GM18508 (cell line): ENCODE measurements around the gene DOK4.

Experiments used
- ATAC-seq: cut with Tn5 transposase; IDR thresholded peaks from one replicate; pipeline ENCODE4 v1.9.1; 2021; ENCODE audit warnings: moderate number of reproducible peaks; ENCODE audit not compliant: insufficient read depth, unreplicated experiment

Gene DOK4

DNA sequence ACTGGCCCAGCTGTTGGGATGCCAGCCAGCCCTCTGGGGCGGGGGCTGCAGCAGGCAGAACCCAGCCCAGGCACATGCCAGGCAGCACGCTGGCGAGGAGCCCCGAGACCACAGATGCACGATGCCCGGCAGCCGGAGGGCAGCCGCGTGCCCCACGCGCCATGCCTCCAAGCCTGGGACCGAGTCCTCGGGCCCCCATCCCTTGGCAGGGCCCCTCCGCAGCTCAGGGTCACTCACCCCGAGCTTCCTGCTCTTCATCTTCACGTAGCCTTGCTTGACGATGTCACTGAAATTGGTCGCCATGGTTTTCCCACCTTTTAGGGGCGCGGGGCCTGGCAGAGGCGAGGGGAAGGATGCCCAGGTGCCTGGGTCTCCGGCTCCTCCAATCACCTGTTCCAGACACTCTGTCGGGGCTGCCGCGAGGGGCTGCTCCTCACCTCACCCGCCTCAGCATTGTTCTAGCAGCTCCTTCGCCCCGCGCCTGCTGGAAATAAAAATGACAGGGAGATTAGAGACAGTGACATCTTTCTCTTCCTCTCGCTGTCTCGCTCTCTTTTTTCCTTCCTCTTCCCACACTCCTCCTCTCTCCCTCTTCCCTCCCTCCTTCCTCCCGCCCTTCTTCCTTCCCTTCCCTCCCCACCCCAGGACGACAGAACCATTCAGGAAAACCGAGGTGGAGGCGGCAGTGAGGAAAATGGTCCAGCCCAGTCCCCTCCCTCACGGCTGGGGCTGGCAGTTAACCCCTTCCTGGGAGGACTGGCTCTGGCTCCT is 6.9 kb downstream of the DOK4 start:
- no peak for ATAC-seq

DNA sequence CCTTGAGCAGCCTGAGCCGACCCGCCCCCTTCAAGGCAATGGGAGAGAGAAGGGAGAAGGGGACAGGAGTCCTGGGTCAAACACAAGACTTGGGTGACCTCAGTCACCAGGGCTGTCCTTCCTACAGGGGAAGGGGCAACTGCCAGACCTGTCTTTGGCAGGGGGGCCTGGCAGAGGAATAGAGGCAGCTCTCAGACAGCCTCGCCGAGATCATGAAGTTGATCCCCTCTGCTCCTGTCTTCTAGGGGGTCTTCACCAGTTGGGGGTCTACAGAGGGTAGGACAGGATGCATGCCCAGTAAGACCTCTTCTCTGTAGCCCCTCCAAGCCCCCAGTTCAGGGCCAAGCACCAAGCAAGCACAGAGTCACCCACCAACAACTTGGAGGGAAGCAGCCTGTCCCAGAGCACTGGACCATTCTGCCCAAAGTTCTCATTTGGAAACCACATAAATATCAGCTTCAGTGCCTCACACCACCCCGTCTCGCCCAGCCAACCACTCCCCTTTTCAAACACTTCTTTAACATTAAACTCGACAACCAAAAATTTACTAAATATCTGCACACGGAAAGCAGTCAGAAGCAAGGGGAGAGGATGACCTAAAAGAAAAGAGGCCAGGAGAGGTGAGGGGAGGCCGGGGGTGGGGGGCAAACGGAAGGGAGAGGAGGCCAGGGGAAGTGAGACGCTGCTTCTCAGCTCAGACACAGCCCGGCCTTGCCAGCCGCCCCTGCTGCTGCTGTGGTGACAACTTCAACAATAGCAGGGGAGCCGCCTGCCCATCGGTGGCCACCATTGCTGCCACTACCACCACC is 7.7 kb downstream of the DOK4 start:
- ATAC-seq = no peak

DNA sequence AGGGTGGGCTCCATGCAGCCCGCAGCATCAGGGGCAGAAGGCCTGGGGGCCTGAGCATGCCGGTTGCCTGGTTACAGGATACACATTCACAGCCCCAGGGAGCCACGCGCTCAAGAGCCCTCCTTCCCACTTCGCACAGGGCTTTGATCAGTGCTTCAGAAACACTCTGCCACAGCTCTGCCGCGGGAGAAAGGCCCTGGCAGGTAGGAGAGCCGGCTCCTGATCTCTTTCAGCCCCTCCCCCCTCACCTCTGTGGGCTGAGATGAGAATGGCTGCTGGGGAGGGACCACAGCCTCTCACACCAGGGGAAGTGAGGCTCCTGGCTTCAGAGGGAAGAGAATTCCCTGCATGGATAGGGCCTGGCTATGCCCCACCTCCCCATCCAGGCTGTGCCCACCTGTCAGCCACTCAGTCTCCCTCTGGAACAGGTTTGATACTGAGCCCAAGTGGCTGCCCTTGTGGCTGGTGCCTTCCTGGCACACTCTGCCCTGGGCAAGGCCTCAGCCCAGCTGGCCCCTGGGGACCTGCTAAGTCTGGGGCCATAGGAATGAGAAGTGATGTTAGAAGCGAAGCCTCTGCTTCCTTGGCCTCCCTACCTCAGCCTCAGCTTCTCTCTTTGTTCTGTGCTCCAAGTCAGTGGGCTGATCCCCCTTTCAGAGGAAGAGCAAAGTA is 8.6 kb downstream of the DOK4 start:
- ATAC-seq = no peak

DNA sequence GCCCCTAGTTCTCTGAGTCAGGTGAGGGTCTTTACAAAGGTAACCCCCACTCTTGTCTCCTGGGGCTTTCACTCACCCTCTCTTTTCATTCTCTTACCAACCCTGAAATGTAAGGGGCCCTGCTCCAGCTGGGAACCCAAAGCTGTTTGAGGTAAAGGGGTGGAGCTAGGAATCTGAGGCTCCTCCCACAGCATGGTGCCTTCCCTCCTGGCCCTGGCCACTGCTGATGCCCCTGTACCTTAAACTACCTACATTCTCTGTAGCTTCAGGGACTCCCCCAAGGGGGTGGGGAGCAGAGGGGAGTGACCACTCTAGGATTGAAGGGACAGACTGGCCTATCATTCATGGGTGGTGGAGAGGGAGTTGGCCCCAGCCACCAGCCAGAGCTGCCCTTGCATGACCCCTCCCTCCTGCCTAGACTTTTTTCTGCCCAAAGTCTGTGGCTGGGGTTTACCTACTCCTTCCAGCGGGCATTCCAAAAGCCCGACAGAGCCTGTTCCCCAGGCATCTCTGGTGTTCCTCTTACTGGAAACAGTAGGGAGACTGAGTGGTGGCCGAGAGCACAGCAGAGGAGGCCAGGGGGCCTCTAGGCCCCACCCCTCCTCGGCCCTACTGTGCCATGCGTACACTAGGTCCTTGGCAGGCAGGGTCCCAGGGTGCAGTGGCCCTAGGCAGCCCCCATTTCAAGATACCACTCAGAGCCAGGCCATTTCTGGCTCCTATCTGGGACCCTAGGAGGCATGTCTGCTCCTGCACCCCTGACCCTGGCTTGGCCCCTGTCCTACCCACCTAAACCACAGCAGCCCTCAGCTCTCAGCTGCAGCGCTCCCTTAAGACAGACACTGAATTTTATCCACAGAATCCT is 9.5 kb downstream of the DOK4 start:
- no peak for ATAC-seq

DNA sequence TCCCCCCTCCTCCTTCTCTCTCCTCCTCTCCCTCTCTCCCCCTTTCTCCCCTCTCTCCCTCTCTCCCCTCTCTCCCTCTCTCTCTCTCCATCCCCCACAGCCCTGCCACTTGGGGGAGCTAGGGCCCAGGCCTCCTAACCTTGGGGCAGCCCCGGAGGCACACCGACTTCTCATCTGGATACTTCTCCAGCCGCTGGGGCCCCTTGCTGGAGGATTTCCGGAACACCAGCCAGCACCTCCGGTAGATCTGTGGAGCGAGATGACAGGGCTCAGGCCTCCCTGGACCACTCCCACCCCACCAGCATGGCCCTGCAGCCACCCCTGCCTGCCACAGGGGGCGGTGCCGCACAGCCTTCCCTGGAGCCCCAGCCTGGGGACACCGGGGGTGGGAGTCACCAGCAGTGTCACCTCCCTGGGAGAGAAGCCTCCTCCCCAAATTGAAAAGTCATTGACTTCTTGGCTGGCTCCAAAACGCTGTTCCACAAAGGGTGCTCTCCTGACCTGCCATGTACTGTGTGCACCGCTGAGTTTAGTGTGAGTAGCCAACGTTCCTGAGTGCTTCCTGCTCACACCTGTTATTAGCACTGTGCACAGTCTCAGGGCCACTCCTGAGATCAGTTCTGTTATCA is 10.5 kb downstream of the DOK4 start:
- ATAC-seq = peak; percentile 68

DNA sequence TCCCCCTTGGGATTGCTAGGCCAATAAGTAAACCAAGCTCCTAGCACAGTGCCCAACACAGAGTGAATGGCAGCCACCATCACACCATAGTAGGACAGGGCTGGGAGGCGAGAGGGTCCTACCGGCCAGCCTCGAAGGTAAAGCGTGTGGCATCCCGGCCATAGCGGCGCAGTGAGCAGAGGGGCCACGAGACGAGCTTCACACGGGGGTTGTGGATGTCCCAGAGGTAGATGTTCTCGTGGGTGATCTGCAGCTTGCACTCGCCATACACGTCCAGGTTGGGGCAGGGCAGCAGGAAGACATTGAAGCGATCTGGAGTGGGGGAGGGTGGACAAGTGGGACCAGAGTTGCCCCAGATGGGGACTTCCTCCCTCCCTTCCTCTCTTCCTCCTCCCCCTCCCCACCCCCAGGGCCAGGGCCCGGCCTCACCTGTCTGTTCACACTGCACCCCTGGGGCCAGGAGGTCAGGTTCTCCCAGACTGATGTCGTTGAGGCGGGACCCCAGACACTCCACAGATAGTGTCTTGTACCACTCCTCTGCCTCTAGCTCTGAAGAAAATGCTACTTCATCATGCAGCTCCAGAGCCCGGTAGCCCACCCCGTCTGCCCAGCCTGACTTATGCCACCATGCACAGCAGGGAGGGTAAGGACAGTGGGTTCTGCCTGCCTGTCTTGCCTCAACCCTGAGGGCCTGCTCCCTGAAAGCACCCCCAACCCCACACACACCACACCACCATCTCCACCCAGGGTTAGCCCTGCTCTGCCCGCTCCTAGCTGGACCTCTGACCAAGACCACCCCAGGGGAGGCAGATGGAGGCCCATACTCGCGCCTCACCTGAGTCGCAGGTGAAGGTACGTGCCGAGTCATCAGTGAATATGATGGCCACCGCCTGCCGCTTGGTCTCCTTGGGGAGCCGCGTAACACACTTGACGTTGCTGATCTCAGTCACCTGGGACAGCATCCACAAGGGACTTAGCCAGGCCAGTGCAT is 11.3 kb downstream of the DOK4 start:
- no peak for ATAC-seq

DNA sequence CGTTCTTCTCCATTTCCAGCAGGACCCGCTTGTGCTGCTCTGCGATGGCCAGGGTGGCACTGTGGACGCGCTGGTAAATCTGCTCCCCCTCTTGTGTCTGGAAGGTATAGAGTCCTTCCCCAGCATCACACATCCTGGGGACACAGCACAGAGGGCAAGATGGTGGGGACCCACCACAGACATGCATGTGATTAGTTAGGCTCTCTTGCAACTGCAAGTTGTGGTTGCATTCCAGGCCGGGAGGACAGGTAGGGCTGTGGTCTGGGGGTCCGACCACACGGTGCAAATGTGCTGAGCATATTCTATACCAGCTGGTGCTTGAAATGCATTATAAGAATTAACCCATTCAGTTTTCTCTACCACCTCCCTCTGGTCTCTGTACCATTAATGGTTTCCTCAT is 12.4 kb downstream of the DOK4 start:
- ATAC-seq = no peak

DNA sequence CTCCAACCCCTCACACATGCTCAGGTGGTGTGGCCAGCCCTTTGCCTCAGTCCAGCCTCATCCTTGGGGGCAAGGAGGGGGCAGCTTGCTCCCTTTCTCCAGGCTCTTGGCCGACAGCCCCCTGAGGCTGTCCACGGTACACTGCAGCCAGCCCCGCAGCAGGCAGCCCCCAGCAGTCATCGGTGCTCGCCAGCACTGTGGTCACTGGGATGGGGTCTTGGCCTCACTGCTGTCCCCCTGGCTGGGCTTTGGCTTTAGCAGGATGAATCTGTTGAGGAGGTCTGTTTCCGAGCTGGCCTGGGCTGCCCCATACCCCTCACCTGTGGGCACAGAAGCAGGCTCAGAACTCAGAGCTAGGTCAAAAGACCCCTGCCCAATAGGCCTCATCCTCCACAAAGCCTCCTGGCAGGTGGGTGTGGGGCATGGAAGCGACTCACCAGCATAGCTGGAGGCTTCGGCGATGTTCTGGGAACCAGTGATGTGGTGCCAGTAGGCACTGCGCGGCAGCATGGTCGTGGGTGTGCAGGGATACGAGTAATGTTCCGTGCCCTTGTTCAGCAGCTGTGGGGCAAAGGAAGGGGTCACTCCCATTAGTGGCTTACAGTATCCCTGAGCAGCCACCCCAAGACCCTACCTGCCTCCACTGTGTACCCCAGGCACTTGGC is 13.0 kb downstream of the DOK4 start:
- no peak for ATAC-seq

DNA sequence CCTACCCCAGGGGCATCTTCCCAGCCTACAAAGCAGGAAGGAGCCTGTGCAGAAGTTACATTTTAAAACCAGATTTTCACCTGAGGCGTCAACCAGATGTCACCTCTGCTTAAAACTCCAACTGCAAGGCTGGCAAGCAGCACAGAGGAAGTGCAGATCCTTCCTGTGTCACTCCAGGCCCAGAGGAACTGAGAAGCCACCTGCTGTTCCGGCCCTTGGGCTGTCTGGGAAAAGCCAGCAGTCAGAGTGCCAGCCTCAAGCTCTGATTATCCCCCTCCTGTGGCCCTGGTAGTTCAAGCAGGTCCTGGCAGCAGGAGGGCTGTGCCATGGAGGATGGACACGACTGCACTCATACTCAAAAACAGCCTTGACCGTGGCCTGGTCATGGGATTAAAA is 13.6 kb downstream of the DOK4 start:
- ATAC-seq = no peak

DNA sequence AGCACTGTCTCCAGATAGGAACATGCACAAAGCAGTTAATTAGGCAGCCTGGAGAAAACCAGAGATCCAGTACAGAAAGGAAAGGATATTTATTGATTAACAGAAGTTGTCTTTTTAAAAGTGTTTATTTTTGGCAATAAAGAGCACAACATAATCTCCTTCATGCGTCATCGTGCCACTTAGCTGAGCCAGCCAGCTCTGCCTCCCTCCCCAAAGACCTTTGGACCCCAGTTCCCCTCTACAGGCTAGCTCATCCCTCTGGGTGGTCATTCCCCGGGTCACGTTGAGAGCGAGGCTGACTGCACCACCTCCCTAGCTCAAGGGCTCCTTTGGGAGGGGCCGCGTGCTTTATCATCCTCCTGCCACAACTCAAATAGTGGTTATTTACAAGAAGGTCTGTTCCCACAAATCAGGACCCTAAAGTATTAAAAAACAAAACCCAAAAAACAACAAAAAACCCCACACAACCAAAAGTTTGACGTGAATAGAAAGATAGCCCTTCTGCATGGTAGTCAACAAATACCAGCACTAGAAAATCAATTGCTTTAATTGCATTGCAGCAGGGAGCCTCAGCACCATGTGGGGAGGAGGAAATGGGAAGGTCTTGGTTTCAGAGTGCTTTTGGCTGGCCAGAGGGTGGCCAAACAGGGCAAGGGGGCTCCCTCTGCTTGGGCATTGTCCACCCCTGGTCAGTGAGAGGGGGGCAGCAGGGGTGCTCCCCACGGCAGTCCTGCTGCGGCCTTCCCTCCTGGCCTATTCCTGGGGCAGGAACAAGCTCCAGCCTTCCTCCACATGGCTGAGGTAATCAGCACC is 14.2 kb downstream of the DOK4 start:
- no peak for ATAC-seq

DNA sequence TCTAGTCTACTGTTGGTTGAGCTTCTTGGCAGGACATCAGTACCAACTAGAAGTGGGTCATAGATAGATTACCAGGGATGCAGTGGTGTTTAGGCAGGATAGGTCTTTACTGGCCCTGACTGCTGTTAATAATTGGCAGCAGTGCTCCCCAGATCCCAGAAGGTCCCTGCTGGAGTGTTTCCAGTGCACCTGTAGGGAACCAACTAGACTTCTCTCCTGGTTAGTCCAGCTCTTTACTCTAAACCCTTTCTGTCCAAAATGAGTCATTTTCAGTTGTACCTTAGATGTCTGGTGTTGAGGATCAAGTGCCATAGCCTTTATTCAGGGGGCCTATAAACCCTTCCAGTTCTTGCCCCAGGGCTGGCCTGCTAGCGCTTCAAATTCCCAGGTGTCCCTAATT is 15.1 kb downstream of the DOK4 start:
- ATAC-seq = no peak

DNA sequence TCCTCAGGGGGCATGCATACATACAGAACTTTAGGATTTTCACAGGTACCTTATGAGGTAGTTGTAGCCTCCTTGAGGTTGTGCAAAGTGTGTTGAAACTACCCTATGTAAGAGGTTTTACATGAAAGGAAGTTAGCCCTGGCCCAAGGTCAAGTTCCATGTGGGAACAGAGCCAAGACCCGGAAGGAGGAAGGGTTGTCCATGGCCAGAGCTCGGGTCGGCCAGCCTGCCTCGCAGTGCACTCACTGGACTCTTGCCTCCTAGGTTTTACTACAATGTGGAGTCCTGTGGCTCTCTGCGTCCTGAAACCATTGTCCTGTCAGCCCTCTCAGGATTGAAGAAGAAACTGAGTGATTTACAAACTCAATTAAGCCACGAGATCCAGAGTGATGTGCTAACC is 15.6 kb downstream of the DOK4 start:
- ATAC-seq = no peak

DNA sequence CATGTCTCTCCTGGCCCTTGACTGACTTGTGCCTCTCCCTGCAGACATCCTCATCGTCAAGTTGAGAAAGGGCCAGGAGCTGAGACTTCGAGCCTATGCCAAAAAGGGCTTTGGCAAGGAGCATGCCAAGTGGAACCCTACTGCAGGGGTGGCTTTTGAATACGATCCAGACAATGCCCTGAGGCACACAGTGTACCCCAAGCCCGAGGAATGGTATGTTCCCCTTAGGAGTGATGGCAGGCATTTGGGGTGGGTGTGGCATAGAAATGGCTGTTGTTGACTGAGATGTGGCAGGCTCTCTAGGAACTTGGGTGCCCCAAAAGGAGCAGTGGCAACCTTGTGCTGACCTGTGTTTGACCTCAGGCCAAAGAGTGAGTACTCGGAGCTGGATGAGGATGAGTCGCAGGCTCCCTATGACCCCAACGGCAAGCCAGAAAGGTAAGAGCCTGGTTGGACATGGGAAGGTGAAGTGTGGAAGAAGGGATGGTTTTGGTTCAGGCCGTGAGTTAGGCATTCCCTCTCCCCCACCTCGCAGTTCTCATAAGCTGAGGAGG is 16.3 kb downstream of the DOK4 start:
- no peak for ATAC-seq

DNA sequence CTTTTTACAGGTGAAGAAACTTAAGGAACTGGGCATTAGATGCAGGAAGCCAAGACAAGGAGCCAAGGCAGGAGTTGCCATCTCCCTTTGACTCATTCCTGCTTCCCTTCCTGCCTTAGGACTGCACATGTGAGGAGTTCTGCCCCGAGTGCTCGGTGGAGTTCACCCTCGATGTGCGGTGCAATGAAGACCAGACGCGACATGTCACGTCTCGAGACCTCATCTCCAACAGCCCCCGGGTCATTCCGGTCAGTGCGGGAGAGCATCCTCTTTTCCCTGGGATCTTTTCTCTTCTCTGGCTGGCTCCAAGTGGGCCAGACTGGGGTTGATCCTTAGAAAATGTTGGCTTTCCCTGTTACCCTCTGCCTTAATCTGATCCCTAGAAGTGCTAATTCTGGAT is 17.2 kb downstream of the DOK4 start:
- no peak for ATAC-seq

DNA sequence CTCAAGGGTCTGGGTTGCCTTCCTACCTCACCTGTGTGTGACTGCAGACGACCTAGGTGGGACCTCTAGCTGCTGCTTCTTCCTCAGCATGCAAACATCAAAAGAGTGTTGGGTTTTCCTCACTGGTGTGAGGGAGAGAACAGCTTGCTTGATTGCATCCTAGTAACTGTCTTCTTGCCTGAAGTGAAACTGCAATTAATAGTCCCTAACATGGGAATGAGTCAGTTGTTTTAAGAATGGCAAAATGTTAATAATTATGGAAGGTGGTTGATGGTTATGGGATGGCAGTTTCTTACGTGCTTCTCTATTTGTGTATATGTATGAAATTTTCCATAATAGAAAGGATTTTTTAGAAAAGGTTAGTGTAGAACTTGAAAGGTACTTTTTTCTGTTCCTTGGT is 17.9 kb downstream of the DOK4 start:
- ATAC-seq = no peak

DNA sequence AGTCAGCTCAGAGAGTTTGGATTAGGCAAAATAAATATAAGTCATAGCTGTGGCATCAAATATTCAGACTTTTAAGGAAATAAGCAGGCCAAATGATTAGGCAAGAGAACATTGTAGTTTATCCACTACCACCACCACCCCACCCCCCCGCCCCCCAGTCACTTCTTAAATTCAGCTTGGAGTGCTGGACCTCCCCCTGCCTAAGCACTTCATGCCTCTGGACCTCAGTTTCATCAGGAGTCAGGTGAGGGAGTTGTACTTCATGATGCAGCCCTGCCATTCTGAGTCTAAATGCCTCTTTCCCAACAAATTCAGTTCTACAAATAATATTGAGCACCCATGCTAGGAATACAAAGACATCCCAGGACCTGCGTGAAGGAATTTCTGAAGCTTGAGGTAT is 21.8 kb downstream of the DOK4 start:
- no peak for ATAC-seq

DNA sequence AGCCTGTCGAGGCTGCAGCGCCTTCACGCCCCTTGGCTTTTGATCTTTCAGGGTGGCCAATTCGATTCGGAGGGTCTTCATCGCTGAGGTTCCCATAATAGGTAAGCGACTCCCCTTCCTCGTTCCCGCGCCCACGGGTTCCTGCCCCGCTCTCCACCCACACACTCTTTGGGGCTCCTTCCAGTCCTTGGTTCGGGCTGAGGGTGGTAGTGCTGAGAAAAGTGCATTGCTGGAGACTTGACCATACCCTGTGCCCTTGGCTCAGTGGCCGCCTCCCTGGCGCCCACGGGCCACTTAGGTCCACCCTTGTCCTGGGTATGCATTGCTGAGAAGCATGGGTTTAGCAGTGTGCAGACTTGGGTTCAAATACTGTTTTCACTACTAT is 23.3 kb downstream of the DOK4 start:
- ATAC-seq = no peak
